Adrenal gland (tissue), 12 donors: ENCODE data around the gene COMP. TPM values are rescaled to one million over a fixed set of nuclear protein-coding genes. Genes with fewer than 3 reads are reported as not detected.

ENCODE experiments used
- DNase-seq, 7 donors: peaks; one replicate each; pipeline ENCODE4 v3.0.0-alpha.2; 2019 to 2020
- H3K27ac ChIP-seq, 5 donors: fragments of 200-600 bp; sonication (generic) in 4 of 5; 1 replicate in 3 of 5; 2 replicates in 2 of 5; pipeline versions ENCODE4 v1.5.1 to v1.8.0; 2016 to 2020; ENCODE audit warnings: mild to moderate bottlenecking in 1 of 5
- H3K27me3 ChIP-seq: fragments of 200-600 bp; 2 replicates; pipeline ENCODE4 v1.8.0; 2021
- H3K36me3 ChIP-seq, 2 donors: fragments of 200-600 bp; replicated peaks in 1 of 2; 1 replicate in 1 of 2; 2 replicates in 1 of 2; pipeline versions ENCODE4 v1.5.1 to v1.8.0; 2018 to 2022
- H3K4me1 ChIP-seq, 2 donors: fragments of 200-600 bp; replicated peaks in 1 of 2; 1 replicate in 1 of 2; 2 replicates in 1 of 2; pipeline versions ENCODE4 v1.5.1 to v1.8.0; 2018 to 2021
- H3K4me3 ChIP-seq, 4 donors: fragments of 200-600 bp; sonication (generic) in 3 of 4; one replicate each; pipeline ENCODE4 v1.5.1; 2016 to 2018
- H3K9me3 ChIP-seq, 3 donors: fragments of 200-600 bp; sonication (generic) in 1 of 3; replicated peaks in 1 of 3; 1 replicate in 2 of 3; 2 replicates in 1 of 3; pipeline versions ENCODE4 v1.5.1 to v1.8.0; 2016 to 2021
- CTCF ChIP-seq, 6 experiments: fragments of 450-650 bp in 4 of 6; fragments of 200-600 bp in 2 of 6; sonication (generic) in 1 of 6; IDR thresholded peaks; 1 replicate in 5 of 6; 2 replicates in 1 of 6; pipeline versions ENCODE4 v1.5.1 to v1.8.0; 2016 to 2021; ENCODE audit warnings: antibody characterized with exemption in 6 of 6, mild to moderate bottlenecking in 2 of 6, moderate library complexity in 1 of 6
- POLR2A ChIP-seq, 2 donors: fragments of 450-650 bp; IDR thresholded peaks; one replicate each; pipeline ENCODE4 v1.6.1; 2017; ENCODE audit warnings: antibody characterized with exemption in 2 of 2, mild to moderate bottlenecking in 2 of 2, moderate library complexity in 1 of 2
- WGBS, 4 donors: extraction: QIAGEN DNeasy Blood & Tissue Kit in 2 of 4; methylation state at CpG; one replicate each; pipeline versions ENCODE4 v1.1.5 to v1.1.7; 2013 to 2017; 5-methylcytosine and 5-hydroxymethylcytosine counted together
- intact Hi-C, 2 donors: fragments of 100-400 bp; cut with DNase I; formaldehyde crosslinking; loops; one replicate each; pipeline versions ENCODE4 v1.14.1 to v1.15.0; 2022 to 2023
- polyA plus RNA-seq, 3 donors: library from polyadenylated mRNA; stranded (reverse); fragments of 200-250 nt in 2 of 3; fragments of 350-450 nt in 1 of 3; fragmentation: Illumina TruSeq in 1 of 3; extraction: RNeasy Lipid Tissue Mini Kit (QIAGEN cat#74804) in 1 of 3; gene quantifications; one replicate each; pipeline ENCODE4 v1.2.3, GENCODE V29; 2013 to 2014
- total RNA-seq, 9 donors: library from RNA; depleted of rRNA in 4 of 9; stranded (reverse); fragments of >200 nt in 4 of 9; fragments of 120-200 nt in 1 of 9; fragmentation: NEBNext Ultra II Directional in 1 of 9; extraction: Animal tissue kit (Norgen Biotek cat#: 25700) in 1 of 9; gene quantifications; one replicate each; pipeline versions ENCODE4 v1.1.0 to v1.2.4, GENCODE V29; 2013 to 2023
- donor health status: healthy with polysubstance abuse.
- donor health status: Bipolar disorder and iron deficiency.
- donor health status: DM: yes; HTN: yes; CAD: no.
- donor health status: DM: no; HTN: no; CAD: no.
- donor health status: DM: no; HTN: no; CAD: no.
- donor health status: DM: yes; HTN: yes; CAD: no.

Gene COMP
- total and polyA plus RNA-seq, 12 donors = 0.11 to 0.17 (median 0.16) TPM; not detected in 9

DNA sequence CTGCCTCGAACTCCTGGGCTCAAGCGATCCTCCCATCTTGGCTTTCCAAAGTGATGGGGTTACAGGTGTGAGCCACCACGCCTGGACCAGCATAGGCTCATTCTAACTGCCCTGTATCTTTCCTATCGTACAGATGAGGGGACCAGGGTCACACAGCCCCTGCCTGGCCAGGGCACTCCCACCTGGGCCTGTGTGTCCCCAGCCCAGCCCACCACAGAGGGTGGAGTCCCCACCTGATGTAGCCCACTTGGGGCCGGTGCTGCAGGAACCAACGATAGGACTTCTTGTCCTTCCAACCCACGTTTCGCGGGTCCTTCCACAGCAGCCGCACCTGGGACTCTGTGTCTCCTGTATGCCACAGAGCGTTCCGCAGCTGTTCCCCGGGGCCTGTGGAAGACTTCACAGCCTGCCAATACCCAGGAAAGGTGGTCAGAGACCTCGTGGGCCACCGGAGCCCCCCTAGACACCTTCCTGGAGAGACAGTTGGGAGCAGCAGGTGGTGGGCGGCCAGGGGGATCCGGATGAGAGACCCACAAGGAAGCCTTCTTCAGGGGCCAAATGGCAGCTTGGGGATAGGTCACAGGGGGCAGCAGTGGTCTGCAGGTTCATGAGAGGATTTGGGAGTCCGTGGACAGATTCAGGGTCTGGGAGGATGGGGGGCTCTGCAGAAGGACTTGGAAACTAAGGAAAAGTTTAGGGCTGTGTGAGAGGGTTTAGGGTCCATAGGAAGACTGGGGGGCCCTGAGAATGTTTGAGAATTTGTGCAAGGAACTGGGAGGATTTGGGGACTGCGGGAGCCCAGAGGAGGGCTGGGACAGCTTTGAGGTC, 6.9 kb downstream of the COMP start:
- TF ChIP-seq CTCF (IDR thresholded peaks at IDR 0.05) (no peak), POLR2A (IDR thresholded peaks at IDR 0.05) (no peak)
- WGBS, 4 donors = 80 to 93% (median 88%) methylated on average over 14 to 19 of the region's 19 CpGs
- intact Hi-C loops = no loop called here
- Histone ChIP-seq H3K27me3 (peaks cover 35% of the 10 kb centered on the region), H3K9me3 (no peaks in the 10 kb centered on the region), H3K36me3 (no peaks in the 10 kb centered on the region), H3K27ac (no peak overlapping the region), H3K4me1 (peaks cover 0 to 7% of the 10 kb centered on the region in 2 donors), H3K4me3 (no peak overlapping the region)
- DNase-seq = no peak

DNA sequence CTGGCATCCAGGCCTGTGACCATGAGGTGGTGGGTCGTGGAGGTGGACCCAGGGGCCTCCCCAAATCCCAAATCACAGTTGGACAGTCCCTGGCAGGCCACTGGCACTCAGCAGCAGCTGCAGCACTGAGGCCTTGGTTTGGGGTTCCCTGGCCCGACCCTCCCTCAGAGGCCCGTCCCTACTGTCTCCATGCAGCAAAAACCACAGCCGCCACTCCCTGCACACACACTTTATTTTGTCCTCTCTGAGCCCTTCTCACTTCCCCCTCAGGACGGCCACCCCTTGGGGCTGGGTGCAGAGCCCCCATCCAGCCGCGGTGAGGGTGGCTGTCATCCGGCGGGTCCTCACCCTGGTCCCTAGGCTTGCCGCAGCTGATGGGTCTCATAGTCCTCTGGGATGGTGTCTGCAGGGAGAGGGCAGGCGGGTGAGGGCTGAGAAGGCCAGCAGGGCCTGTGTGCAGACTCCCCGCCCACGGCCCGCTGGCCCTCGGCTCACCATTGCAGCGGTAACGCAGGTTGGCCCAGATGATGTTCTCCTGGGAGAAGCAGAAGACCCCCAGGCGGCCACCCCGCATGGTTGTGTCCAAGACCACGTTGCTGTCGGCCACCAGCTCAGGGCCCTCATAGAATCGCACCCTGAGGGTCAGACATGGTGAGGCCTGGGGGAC, 8.4 kb downstream of the COMP start:
- TF ChIP-seq CTCF (IDR thresholded peaks at IDR 0.05) (no peak), POLR2A (IDR thresholded peaks at IDR 0.05) (no peak)
- intact Hi-C loops = no loop called here
- peaks cover 24% of the 10 kb centered on the region for H3K27me3 ChIP-seq

GRCh38 chr19:18781885-18782527, 9.1 kb downstream of the COMP start:
- intact Hi-C loops = no loop called here
- Histone ChIP-seq H3K9me3 (no peaks in the 10 kb centered on the region), H3K27ac (no peak overlapping the region), H3K27me3 (peaks cover 17% of the 10 kb centered on the region), H3K4me1 (peaks cover 0 to 6% of the 10 kb centered on the region in 2 donors), H3K36me3 (no peaks in the 10 kb centered on the region), H3K4me3 (no peak overlapping the region)
- TF ChIP-seq CTCF (IDR thresholded peaks at IDR 0.05) = no peak
- TF ChIP-seq POLR2A (IDR thresholded peaks at IDR 0.05) = no peak
- DNase-seq = no peak
- WGBS, 4 donors = 75 to 81% (median 78%) methylated on average over 17 to 20 of the region's 20 CpGs

More for the DNA sequence above, 8.4 kb downstream of the COMP start:
- Histone ChIP-seq H3K9me3 (no peaks in the 10 kb centered on the region), H3K4me3 (no peak overlapping the region), H3K4me1 (peaks cover 0 to under 1% of the 10 kb centered on the region in 2 donors), H3K27ac (no peak overlapping the region), H3K36me3 (no peaks in the 10 kb centered on the region)
- 82 to 84% (median 84%) methylated on average over 13 to 22 of the region's 22 CpGs for WGBS, 4 donors
- no peak for DNase-seq

GRCh38 chr19:18781047-18781600, 10.0 kb downstream of the COMP start:
- Histone ChIP-seq H3K9me3 (no peaks in the 10 kb centered on the region), H3K27me3 (peaks cover 15% of the 10 kb centered on the region), H3K36me3 (no peaks in the 10 kb centered on the region), H3K4me3 (no peak overlapping the region), H3K27ac (no peak overlapping the region), H3K4me1 (peaks cover 0 to 6% of the 10 kb centered on the region in 2 donors)
- no peak for DNase-seq
- WGBS, 4 donors = 58 to 86% (median 80%) methylated on average over 3 to 14 of the region's 14 CpGs
- intact Hi-C loops = no loop called here
- TF ChIP-seq POLR2A (IDR thresholded peaks at IDR 0.05) (no peak), CTCF (IDR thresholded peaks at IDR 0.05) (no peak)
